H1 (cell line): Measurements from ENCODE around the gene TMEM131L. TPM values are rescaled to one million over a fixed set of nuclear protein-coding genes. Genes with fewer than 3 reads are reported as not detected.

ENCODE experiments used
- CTCF ChIA-PET: fragments of 300-600 bp; sonication (Branson Sonifier 250); formaldehyde crosslinking; loops from one replicate; lab custom pipeline; 2021; ENCODE audit not compliant: partially characterized antibody; lab: Charles Lee
- POLR2A ChIA-PET: fragments of 300-600 bp; sonication (Branson Sonifier 250); formaldehyde crosslinking; loops from one replicate; lab custom pipeline; 2021; ENCODE audit warnings: inconsistent platforms; ENCODE audit not compliant: partially characterized antibody; lab: Charles Lee
- DNase-seq, 2 experiments: peaks; one replicate each; pipeline versions ENCODE4 v3.0.0 to v3.0.0-alpha.2; 2010 to 2022; ENCODE audit warnings: low spot score in 2 of 2, low read depth in 1 of 2, mixed read lengths in 1 of 2
- FAIRE-seq: peaks from 2 replicates; lab custom pipeline; 2011; peaks lifted over from hg19 to GRCh38; lab: Jason Lieb, UNC
- H2AFZ ChIP-seq: 2 replicates; pipeline ENCODE4 v1.8.1; 2012; ENCODE audit warnings: low read length, inconsistent platforms
- H2AK5ac ChIP-seq: 2 replicates; pipeline ENCODE4 v1.6.1; 2013; ENCODE audit warnings: low read depth, low read length
- H2BK120ac ChIP-seq: replicated peaks from 2 replicates; pipeline ENCODE3; 2013; ENCODE audit warnings: low read depth, low read length, inconsistent platforms
- H2BK12ac ChIP-seq: 2 replicates; pipeline ENCODE4 v1.6.1; 2013; ENCODE audit warnings: low read depth, low read length
- H2BK15ac ChIP-seq: 2 replicates; pipeline ENCODE4 v1.6.1; 2013; ENCODE audit warnings: low read length
- H2BK20ac ChIP-seq: 2 replicates; pipeline ENCODE4 v1.6.1; 2013; ENCODE audit warnings: low read length
- H2BK5ac ChIP-seq: 2 replicates; pipeline ENCODE4 v1.6.1; 2013; ENCODE audit warnings: low read depth, low read length
- H3K14ac ChIP-seq: 2 replicates; pipeline ENCODE4 v1.6.1; 2013; ENCODE audit warnings: inconsistent platforms; ENCODE audit not compliant: insufficient read length
- H3K18ac ChIP-seq: 2 replicates; pipeline ENCODE4 v1.6.1; 2013; ENCODE audit warnings: low read length; ENCODE audit errors: extremely low read depth
- H3K23ac ChIP-seq: 2 replicates; pipeline ENCODE4 v1.6.1; 2013; ENCODE audit warnings: inconsistent platforms; ENCODE audit not compliant: insufficient read length
- H3K23me2 ChIP-seq: 2 replicates; pipeline ENCODE4 v1.6.1; 2013; ENCODE audit warnings: low read depth, low read length
- H3K27ac ChIP-seq: 2 replicates; pipeline ENCODE4 v1.6.1; 2011; ENCODE audit warnings: low read depth, low read length, inconsistent platforms
- H3K27me3 ChIP-seq, 4 experiments: replicated peaks in 1 of 4; 1 replicate in 1 of 4; 2 replicates in 3 of 4; pipeline versions ENCODE4 v1.6.1 to v1.8.1; 2011 to 2013; ENCODE audit warnings: low read length in 3 of 4, mild to moderate bottlenecking in 3 of 4, inconsistent platforms in 2 of 4, mixed read lengths in 2 of 4, moderate library complexity in 1 of 4; ENCODE audit not compliant: control insufficient read depth in 3 of 4, insufficient read depth in 3 of 4; ENCODE audit errors: extremely low read depth in 1 of 4
- H3K36me3 ChIP-seq, 4 experiments: 2 replicates each; pipeline versions ENCODE4 v1.6.1 to v1.8.1; 2011 to 2013; ENCODE audit warnings: mild to moderate bottlenecking in 4 of 4, low read length in 3 of 4, moderate library complexity in 2 of 4, control low read depth in 1 of 4, inconsistent platforms in 1 of 4; ENCODE audit not compliant: insufficient read depth in 4 of 4, control insufficient read depth in 2 of 4
- H3K4ac ChIP-seq: replicated peaks from 2 replicates; pipeline ENCODE3; 2013; ENCODE audit warnings: low read length, low read depth, mixed read lengths, inconsistent platforms; ENCODE audit not compliant: insufficient read length
- H3K4me1 ChIP-seq, 4 experiments: replicated peaks in 1 of 4; 1 replicate in 1 of 4; 2 replicates in 3 of 4; pipeline versions ENCODE4 v1.6.1 to v1.8.1; 2011 to 2013; ENCODE audit warnings: low read length in 3 of 4, inconsistent platforms in 2 of 4, mixed read lengths in 1 of 4; ENCODE audit not compliant: insufficient read depth in 4 of 4, control insufficient read depth in 3 of 4
- H3K4me2 ChIP-seq, 2 experiments: 2 replicates each; pipeline versions ENCODE4 v1.6.1 to v1.8.1; 2011 to 2013; ENCODE audit warnings: low read depth in 2 of 2, low read length in 2 of 2, control low read depth in 1 of 2, inconsistent platforms in 1 of 2, mild to moderate bottlenecking in 1 of 2; ENCODE audit not compliant: insufficient read depth in 1 of 2
- H3K4me3 ChIP-seq, 4 experiments: fragments of 200-600, 300-600 bp in 1 of 4; sonication (generic), shearing (Covaris generic), sonication (Bioruptor Twin) in 1 of 4; 2 replicates each; pipeline versions ENCODE4 v1.5.1 to v1.8.1; 2011 to 2016; ENCODE audit warnings: low read length in 4 of 4, low read depth in 3 of 4, control low read depth in 2 of 4, inconsistent platforms in 2 of 4, mild to moderate bottlenecking in 2 of 4, mixed read lengths in 1 of 4, moderate library complexity in 1 of 4; ENCODE audit not compliant: insufficient read depth in 2 of 4; ENCODE audit errors: extremely low read depth in 1 of 4
- H3K56ac ChIP-seq: replicated peaks from 2 replicates; pipeline ENCODE3; 2013; ENCODE audit warnings: low read depth, mild to moderate bottlenecking, mixed read lengths, low read length, inconsistent platforms; ENCODE audit not compliant: insufficient read length
- H3K79me1 ChIP-seq: 2 replicates; pipeline ENCODE4 v1.6.1; 2013; ENCODE audit warnings: low read depth, low read length, control low read depth
- H3K79me2 ChIP-seq, 2 experiments: 2 replicates each; pipeline versions ENCODE4 v1.6.1 to v1.8.1; 2012 to 2013; ENCODE audit warnings: low read length in 2 of 2, mild to moderate bottlenecking in 2 of 2, inconsistent platforms in 1 of 2; ENCODE audit not compliant: insufficient read depth in 2 of 2, control insufficient read depth in 1 of 2
- H3K9ac ChIP-seq, 4 experiments: replicated peaks in 1 of 4; 1 replicate in 1 of 4; 2 replicates in 3 of 4; pipeline versions ENCODE4 v1.6.1 to v1.8.1; 2011 to 2013; ENCODE audit warnings: low read depth in 3 of 4, low read length in 3 of 4, control low read depth in 2 of 4, mild to moderate bottlenecking in 2 of 4, moderate library complexity in 2 of 4, inconsistent platforms in 1 of 4; ENCODE audit errors: extremely low read depth in 1 of 4
- H3K9me3 ChIP-seq, 2 experiments: 2 replicates each; pipeline versions ENCODE4 v1.6.1 to v1.8.1; 2012 to 2013; ENCODE audit warnings: mild to moderate bottlenecking in 2 of 2, moderate library complexity in 2 of 2, control low read depth in 1 of 2, inconsistent platforms in 1 of 2, low read depth in 1 of 2, low read length in 1 of 2, mixed read lengths in 1 of 2; ENCODE audit not compliant: insufficient read depth in 2 of 2
- H4K20me1 ChIP-seq, 2 experiments: replicated peaks in 1 of 2; 2 replicates each; pipeline versions ENCODE3 to v1.8.1; 2011 to 2013; ENCODE audit warnings: inconsistent platforms in 2 of 2, low read length in 2 of 2, mild to moderate bottlenecking in 1 of 2; ENCODE audit not compliant: insufficient read depth in 2 of 2, control insufficient read depth in 1 of 2
- H4K5ac ChIP-seq: 2 replicates; pipeline ENCODE4 v1.6.1; 2013; ENCODE audit warnings: low read length, low read depth, mixed read lengths, inconsistent platforms; ENCODE audit not compliant: insufficient read length
- H4K8ac ChIP-seq: 2 replicates; pipeline ENCODE4 v1.8.0; 2013; ENCODE audit warnings: mild to moderate bottlenecking, moderate library complexity, low read length, inconsistent platforms; ENCODE audit not compliant: insufficient read depth; ENCODE audit errors: extremely low read depth
- H4K91ac ChIP-seq: replicated peaks from 2 replicates; pipeline ENCODE3; 2013; ENCODE audit warnings: low read length, mixed read lengths, inconsistent platforms; ENCODE audit not compliant: insufficient read length
- ASH2L ChIP-seq: fragments of 200-600, 300-600 bp; sonication (generic); IDR thresholded peaks from one replicate; pipeline ENCODE4 v1.7.1; 2017; ENCODE audit warnings: low read length
- CEBPB ChIP-seq: IDR thresholded peaks from 2 replicates; pipeline ENCODE4 v1.6.1; 2012; ENCODE audit warnings: low read depth, low read length
- CHD1 ChIP-seq: IDR thresholded peaks from 2 replicates; pipeline ENCODE4 v1.6.1; 2012; ENCODE audit warnings: low read depth, low read length, improper control_type of control experiment
- HDAC6 ChIP-seq: IDR thresholded peaks from one replicate; pipeline ENCODE4 v1.7.1; 2012; ENCODE audit warnings: low read depth, mild to moderate bottlenecking, inconsistent platforms, low read length, moderate library complexity
- JUND ChIP-seq: IDR thresholded peaks from 2 replicates; pipeline ENCODE4 v1.6.1; 2011; ENCODE audit warnings: mild to moderate bottlenecking, improper control_type of control experiment, low read length
- KDM5A ChIP-seq: fragments of 200-600 bp; IDR thresholded peaks from 2 replicates; pipeline ENCODE4 v1.7.1; 2012; ENCODE audit warnings: mild to moderate bottlenecking, low read length, inconsistent platforms, mixed read lengths
- NANOG ChIP-seq: IDR thresholded peaks from 2 replicates; pipeline ENCODE4 v1.6.1; 2011; ENCODE audit warnings: low read length, low read depth, mild to moderate bottlenecking, inconsistent platforms; ENCODE audit not compliant: insufficient read depth, poor library complexity, severe bottlenecking
- RNF2 ChIP-seq: fragments of 200-900, 300-1000 bp; sonication (generic); IDR thresholded peaks from 2 replicates; pipeline ENCODE4 v1.7.1; 2016; ENCODE audit warnings: borderline replicate concordance, low read depth, mild to moderate bottlenecking, antibody characterized with exemption, low read length; ENCODE audit not compliant: poor library complexity, severe bottlenecking; ENCODE audit errors: missing control alignments
- TAF7 ChIP-seq: optimal IDR thresholded peaks from 2 replicates; pipeline ENCODE3; 2011; ENCODE audit warnings: low read depth, mild to moderate bottlenecking, inconsistent platforms, low read length, moderate library complexity, borderline replicate concordance
- ZNF274 ChIP-seq: IDR thresholded peaks from 2 replicates; pipeline ENCODE4 v1.7.0; 2012; ENCODE audit warnings: low read length, borderline replicate concordance; ENCODE audit errors: extremely low read depth
- WGBS, 2 experiments: shearing (Covaris generic) in 1 of 2; methylation state at CpG; one replicate each; pipeline versions ENCODE4 v1.1.6 to v1.1.7; 2013 to 2015; ENCODE audit warnings: low lambda C conversion rate in 2 of 2, mixed read lengths in 2 of 2, inconsistent platforms in 1 of 2, low coverage in 1 of 2, missing lambda C conversion rate in 1 of 2; ENCODE audit not compliant: insufficient replicate concordance in 2 of 2, insufficient coverage in 1 of 2, insufficient read length in 1 of 2; ENCODE audit errors: extremely low coverage in 1 of 2, missing lambda C conversion rate in 1 of 2; 5-methylcytosine and 5-hydroxymethylcytosine counted together
- polyA plus RNA-seq, 7 experiments: library from polyadenylated mRNA; depleted of rRNA in 3 of 7; stranded (reverse) in 5 of 7; unstranded in 2 of 7; fragments of >200 nt in 5 of 7; fragments of 200-250 nt in 2 of 7; gene quantifications; 1 replicate in 5 of 7; 2 replicates in 1 of 7; 4 replicates in 1 of 7; pipeline versions ENCODE4 v1.2.1 to v1.2.3, GENCODE V29; 2011 to 2013; ENCODE audit warnings: missing spikeins in 2 of 7, mixed read lengths in 2 of 7
- total RNA-seq: library from RNA; stranded (reverse); fragmentation: NEBNext Ultra II Directional; extraction: Animal tissue kit (Norgen Biotek cat#: 25700); gene quantifications from 2 replicates; pipeline ENCODE4 v1.2.1, GENCODE V29; 2021
- TF ChIP-seq, protein P1 (sequence below): IDR thresholded peaks from 2 replicates; pipeline ENCODE4 v1.6.1; 2012; ENCODE audit warnings: inconsistent platforms

TMEM131L gene
- total and polyA plus RNA-seq, 2 of the 8 experiments (the other 6 are each of a cell fraction or from before 2014, with no cell fraction given) = 14.3 to 26.1 TPM

DNA sequence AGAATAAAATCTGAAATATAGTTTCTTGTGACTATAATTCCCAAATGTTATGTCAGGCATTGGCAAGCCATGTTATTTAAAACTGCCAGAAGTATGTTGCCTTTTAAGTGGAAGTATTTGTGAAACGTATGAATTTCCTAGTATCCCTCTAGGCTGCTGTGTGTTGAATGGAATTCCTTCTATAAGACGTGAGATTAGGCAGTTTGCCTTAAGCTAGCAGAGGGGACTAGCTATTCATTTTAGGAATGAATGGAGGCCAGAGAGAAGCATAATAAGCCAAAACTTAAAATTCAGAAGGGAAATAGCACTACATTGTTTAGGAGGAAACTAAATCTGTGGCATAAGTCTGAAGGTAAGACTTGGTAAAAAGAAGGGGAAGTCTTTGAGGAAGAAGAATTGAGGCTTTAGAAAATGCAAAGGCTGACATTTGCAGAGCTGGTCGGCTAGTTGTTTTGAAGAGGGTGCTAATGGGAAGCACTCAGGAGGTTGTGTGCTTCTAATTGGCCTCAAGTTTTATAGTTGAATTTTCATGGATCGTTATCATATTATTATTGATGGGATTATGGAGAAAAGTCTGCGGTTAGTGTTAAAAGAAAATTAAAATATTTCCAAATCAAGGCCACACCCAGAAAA, 57.1 kb downstream of the TMEM131L start:
- H4K20me1 ChIP-seq = peaks cover 1 to 5% of the 10 kb centered on the region in 2 experiments
- H2BK5ac ChIP-seq = no peak overlapping the region
- peaks cover 0 to 32% of the 10 kb centered on the region in 2 experiments; a peak in 3 of 4 replicates for H3K79me2 ChIP-seq
- CTCF ChIA-PET = interaction anchor here (1.0 to 2.5 kb wide), 4 partner anchors 8 to 18 kb away, joined by 3 to 9 read pairs (median 4); no protein-coding TSS in a partner anchor
- POLR2A ChIA-PET = interaction anchor here (1.1 to 2.7 kb wide), 4 partner anchors 9 to 177 kb away, joined by 3 to 8 read pairs (median 4); partner anchors contain the start of gene TMEM131L
- no peak overlapping the region for H2BK120ac ChIP-seq
- no peak overlapping the region for H2BK20ac ChIP-seq
- no peak overlapping the region for H4K8ac ChIP-seq
- H3K4me2 ChIP-seq = no peak overlapping the region
- no peaks in the 10 kb centered on the region for H3K79me1 ChIP-seq
- no peaks in the 10 kb centered on the region for H3K27me3 ChIP-seq
- no peaks in the 10 kb centered on the region for H3K36me3 ChIP-seq
- H3K23me2 ChIP-seq = 0 out of 2 replicates have a peak, but pooled peaks cover 2% of the 10 kb centered on the region
- no peak overlapping the region for H3K4me3 ChIP-seq
- no peak for DNase-seq
- no peak overlapping the region for H2BK15ac ChIP-seq
- no peak overlapping the region for H2BK12ac ChIP-seq
- H3K14ac ChIP-seq = no peak overlapping the region
- H3K9me3 ChIP-seq = no peaks in the 10 kb centered on the region
- no peak overlapping the region for H3K9ac ChIP-seq
- no peak overlapping the region for H3K23ac ChIP-seq
- peaks cover 0 to 9% (median 2%) of the 10 kb centered on the region in 4 experiments; a peak in 3 of 7 replicates for H3K4me1 ChIP-seq
- H4K91ac ChIP-seq = no peak overlapping the region
- no peak overlapping the region for H2AK5ac ChIP-seq
- 67% methylated on average over 5 of the region's 5 CpGs; no CpG with 5 or more reads in 1 of the 2 experiments for WGBS, 2 experiments
- FAIRE-seq = no peak
- H3K27ac ChIP-seq = no peak overlapping the region
- no peak overlapping the region for H2AFZ ChIP-seq
- H4K5ac ChIP-seq = no peak overlapping the region
- H3K4ac ChIP-seq = no peak overlapping the region
- H3K56ac ChIP-seq = no peak overlapping the region
- H3K18ac ChIP-seq = no peak overlapping the region
- TF ChIP-seq TAF7 (no peak), NANOG (no peak), HDAC6 (no peak), CHD1 (no peak), ASH2L (no peak), JUND (no peak), ZNF274 (no peak), RNF2 (no peak), KDM5A (no peak), CEBPB (no peak)
- TF ChIP-seq, protein P1, sequence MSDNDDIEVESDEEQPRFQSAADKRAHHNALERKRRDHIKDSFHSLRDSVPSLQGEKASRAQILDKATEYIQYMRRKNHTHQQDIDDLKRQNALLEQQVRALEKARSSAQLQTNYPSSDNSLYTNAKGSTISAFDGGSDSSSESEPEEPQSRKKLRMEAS = no peak
